Measurements from ENCODE around the gene SDK1. TPM values are rescaled to one million over a fixed set of nuclear protein-coding genes. Genes with fewer than 3 reads are reported as not detected.

SDK1 gene
- total and polyA plus RNA-seq, 2 of the 8 experiments (the other 6 are each of a cell fraction or from before 2014, with no cell fraction given): 3.3 to 7.2 TPM

DNA sequence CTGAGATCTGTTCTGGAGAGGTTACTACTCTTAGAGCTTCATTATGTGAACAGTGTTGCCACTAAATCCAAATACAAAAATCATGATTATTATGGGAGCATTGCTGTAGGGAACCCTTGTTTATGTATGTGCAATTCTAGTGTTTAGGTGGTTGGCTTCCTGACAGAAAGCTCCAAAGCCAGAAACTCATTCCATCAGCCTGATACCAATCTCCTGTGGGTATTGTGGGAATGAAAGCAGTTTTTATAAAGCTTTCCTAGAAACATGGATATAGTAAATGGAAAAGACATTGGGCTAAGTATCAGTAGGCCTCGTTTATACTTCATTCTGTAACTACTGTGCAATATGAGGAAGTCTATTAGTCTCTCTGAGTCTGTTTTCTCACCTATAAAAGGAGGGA is 6.4 kb downstream of the SDK1 start (continued):
- TF ChIP-seq, protein P1, sequence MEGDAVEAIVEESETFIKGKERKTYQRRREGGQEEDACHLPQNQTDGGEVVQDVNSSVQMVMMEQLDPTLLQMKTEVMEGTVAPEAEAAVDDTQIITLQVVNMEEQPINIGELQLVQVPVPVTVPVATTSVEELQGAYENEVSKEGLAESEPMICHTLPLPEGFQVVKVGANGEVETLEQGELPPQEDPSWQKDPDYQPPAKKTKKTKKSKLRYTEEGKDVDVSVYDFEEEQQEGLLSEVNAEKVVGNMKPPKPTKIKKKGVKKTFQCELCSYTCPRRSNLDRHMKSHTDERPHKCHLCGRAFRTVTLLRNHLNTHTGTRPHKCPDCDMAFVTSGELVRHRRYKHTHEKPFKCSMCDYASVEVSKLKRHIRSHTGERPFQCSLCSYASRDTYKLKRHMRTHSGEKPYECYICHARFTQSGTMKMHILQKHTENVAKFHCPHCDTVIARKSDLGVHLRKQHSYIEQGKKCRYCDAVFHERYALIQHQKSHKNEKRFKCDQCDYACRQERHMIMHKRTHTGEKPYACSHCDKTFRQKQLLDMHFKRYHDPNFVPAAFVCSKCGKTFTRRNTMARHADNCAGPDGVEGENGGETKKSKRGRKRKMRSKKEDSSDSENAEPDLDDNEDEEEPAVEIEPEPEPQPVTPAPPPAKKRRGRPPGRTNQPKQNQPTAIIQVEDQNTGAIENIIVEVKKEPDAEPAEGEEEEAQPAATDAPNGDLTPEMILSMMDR (IDR thresholded peaks at IDR 0.05; ENCODE audit: control extremely low read depth in 1 of 3, insufficient read depth in 1 of 3, low read depth in 1 of 3, low read length in 3 of 3): no peak
- TF ChIP-seq SRF (IDR thresholded peaks at IDR 0.05; ENCODE audit: low read depth, low read length) (no peak), JUND (IDR thresholded peaks at IDR 0.05; ENCODE audit: low read length) (no peak), SP1 (IDR thresholded peaks at IDR 0.05; ENCODE audit: low read depth, low read length) (no peak), SIN3A (conservative IDR thresholded peaks at IDR 0.05 in 1 of 2, IDR thresholded peaks at IDR 0.05 in 1 of 2; ENCODE audit: low read depth in 1 of 2, low read length in 2 of 2) (no peak)
- TF ChIP-seq, protein P2, sequence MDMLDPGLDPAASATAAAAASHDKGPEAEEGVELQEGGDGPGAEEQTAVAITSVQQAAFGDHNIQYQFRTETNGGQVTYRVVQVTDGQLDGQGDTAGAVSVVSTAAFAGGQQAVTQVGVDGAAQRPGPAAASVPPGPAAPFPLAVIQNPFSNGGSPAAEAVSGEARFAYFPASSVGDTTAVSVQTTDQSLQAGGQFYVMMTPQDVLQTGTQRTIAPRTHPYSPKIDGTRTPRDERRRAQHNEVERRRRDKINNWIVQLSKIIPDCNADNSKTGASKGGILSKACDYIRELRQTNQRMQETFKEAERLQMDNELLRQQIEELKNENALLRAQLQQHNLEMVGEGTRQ (IDR thresholded peaks at IDR 0.05; ENCODE audit: low read length): no peak
